GM19240 (cell line): ENCODE results near the gene PPEF1.
"Not testable (repeated sequence)": the region's sequence is repeated elsewhere in the genome, so short reads cannot be mapped to it uniquely, and the experiment has no call there.

Experiments used
- DNase-seq: peaks from one replicate; pipeline ENCODE4 v3.0.0; 2011; ENCODE audit warnings: low spot score; ENCODE audit not compliant: insufficient read length

PPEF1 gene

DNA sequence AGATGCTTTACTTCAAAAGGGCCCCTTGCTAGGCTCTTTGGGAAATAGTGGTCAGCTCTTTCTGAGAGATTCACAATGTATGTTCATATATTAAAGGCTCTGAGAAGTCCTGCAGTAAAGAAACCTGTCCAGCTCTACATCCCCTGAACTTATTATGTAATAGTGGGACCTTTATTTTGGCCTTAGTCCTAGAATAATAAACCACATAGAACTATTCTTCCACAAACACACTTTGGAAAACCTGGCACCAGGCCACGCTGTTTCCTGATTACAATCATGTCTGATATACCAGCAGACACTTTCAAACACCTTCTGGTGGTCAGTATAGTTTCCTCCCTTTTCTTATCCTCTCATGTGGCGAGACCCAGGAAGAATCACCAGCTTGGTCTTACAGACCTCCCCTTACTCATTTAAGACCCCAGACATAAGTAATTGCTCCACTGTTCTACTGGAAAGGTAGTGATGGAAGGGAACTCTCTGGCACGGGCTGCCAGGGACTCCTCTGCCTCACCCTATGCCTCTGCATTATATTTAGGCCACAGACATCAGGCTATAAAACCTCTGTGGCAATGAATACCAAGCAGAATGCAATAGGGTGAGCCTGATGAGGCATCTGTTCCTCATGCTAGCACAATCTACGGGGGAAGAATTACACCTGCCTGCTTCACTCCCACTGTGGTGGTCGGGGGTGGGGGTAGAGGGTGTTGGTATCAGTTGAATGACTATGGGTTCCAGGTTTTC, 5.7 kb upstream of the PPEF1 start:
- no peak for DNase-seq

DNA sequence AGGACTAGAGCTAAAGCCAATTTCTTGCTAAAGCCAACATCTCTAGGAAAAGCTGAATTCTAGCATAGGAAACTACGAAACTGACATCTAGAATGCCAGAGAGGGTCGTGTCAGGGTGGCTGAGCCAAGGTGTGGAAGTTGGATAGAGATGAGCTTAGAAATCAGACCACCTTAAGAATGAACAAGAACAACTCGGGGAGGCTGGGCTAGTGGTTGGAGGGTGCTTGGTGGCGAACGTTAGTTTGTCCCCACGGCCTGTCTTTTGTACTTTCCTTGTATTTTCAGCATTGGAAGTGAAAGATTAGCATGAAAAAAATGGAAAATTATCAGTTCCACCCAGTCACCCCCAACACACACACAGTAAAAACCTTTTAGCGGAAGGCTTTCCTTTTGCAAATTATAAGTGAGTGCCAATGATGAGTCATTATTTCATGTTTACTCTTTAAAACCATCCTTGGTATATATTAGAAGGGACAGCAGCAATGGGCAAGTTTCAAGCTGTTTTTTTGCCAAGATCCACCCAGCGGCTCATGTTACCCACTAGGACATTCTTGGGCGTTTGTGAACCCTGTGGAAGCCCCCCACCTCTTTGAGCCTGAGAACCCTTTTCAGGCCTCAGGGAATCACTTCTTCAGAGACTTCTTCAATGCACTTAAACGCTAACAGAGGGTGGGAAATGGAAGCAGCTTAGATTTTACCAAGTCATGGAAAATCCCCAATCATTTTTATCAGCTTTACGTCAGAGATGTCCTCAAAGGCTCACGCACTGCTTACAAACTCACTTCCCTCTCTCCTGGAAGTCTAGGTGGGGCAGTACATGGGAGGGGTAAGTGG, 4.9 kb upstream of the PPEF1 start:
- DNase-seq = no peak

DNA sequence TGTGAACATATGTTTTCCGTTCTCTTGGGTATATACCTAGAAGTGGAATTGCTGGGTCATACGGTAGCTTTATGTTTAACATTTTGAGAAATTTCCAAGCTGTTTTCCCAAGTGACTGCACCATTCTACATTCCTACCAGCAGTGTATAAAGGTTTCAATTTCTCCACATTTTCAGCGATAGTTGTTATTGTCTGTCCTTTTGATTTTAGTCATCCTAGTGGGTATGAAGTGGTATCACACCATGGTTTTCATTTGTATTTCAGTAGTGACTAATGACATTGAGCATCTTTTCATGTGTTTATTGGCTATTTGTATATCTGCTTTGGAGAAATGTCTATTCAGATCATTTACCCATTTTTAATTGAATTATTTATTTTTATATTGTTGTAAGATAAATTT, 2.4 kb downstream of the PPEF1 start:
- no peak for DNase-seq

DNA sequence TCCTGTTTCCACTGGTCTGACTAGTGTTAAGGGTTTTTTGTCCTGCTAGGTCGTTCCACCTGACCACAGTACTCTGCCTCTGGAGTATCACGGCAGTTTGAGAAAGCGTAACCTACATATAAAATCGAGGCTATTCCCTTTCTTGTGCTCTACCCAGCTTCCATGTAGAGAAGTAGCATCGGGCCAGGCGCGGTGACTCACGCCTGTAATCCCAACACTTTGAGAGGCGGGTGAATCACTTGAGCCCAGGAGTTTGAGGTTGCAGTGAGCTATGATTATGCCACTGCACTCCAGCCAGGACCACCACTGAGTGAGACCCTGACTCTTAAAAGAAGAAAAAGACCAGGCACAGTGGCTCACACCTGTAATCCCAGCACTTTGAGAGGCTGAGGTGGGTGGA, 7.5 kb downstream of the PPEF1 start:
- DNase-seq = no peak

DNA sequence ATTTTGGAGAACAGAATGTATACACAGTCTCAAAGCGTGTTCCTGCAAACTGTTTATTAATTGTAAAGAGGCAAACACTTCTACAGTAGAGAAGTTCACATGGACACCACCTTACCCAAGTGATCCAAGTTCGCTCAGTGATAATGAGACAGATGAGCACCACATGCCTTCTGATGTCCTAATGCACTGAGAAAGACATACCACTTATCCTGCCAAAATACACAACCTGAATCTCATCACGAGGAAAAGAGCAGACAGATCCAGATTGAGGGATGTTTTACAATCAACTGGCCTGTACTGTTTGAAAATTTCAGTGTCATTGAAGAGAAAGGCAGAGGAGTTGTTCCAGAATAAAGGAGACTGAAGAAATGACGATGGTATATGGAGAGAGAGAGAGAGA, 12.4 kb downstream of the PPEF1 start:
- DNase-seq = no peak

DNA sequence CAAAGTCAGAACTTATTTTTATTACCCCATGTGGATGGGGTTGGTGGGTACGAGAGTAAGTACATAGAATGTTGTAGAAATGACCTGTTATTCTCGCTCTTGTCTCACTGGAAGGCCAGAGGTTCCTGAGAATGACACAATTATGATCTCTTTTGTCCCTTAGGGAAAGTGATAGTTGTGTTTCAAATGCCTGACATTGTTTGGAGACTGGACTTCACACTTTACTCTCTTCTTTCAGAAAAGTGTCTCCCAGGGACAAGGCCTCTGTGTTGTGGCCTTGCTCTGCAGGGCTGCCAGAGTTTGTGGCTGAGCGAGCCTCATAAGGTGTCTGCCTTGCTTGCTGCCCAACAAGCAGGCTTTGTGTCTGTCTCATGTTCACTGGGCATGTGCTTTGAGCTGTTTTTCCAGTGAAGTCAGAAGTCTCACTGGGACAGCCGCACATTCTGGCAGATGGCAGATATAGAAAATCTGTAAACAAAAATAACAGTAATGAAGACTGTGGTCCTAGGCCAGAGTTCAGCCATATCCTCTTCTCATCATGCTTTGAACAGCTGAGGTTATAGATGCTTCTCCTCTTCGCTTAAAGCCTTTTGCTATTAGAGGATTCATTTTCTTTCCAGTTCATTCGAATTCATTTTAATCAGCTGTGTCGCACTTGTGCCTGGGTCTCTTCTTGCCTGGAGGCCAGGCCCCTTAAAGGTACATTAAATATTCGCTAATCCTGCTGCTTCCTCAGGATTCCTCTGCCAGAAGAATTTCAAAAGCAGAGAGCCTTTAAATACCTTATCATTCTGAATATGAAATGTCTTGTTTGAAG, 14.4 kb downstream of the PPEF1 start:
- DNase-seq = no peak

DNA sequence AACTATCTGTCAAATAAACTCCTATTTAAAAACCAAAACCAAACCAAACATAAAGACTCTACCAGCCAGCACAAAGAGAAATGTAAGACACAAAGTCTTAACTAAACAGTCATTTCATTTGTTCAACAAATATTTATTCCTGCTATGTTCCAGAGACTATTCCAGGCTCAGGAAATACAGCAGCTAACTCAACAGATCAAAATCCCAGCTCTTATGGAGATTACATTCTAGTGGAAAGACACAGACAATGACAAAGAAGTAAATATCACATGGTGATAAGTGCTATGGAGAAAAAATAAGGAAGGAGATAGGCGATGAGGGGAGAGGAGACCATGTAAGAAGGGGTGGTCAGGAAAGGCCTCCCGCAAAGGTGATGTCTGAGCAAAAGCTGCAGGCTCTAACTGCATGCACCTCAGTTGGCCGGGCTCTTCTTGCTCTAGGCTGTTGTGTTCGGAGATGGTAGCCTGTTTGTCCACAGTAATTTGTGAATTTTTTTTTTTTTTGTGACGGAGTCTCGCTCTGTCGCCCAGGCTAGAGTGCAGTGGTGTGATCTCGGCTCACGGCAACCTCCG, 15.1 kb downstream of the PPEF1 start:
- DNase-seq = no peak

DNA sequence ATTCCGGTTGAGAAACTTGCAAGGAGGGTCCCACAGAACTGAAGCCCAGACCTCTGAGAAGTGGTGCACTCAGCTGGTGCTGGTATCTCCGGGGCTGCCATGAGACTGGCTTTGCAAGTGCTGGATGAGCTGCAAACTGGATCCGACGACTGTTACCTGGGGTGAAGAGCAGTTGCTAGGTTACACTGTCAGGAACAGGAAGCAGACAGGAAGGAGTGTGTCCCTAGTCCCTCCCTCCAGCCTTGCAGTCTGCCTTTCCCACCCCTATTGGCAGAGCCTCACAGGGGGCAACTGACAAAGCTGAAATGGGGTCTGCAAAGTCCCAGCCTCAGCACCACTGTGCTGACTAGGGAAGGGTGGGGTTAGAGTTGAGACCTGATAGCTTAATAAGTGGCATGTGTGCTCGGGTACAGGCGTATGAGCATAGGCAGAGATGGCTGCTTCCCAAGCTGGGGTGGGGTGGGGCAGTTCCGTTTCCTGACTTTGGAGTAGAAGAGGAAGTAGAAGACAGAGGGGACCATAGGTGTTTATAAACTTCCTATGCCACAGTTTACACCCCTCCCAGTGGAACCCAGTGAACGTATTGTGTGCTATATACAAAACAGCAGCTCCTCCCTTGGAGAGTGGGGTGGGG, 18.0 kb downstream of the PPEF1 start:
- no peak for DNase-seq

DNA sequence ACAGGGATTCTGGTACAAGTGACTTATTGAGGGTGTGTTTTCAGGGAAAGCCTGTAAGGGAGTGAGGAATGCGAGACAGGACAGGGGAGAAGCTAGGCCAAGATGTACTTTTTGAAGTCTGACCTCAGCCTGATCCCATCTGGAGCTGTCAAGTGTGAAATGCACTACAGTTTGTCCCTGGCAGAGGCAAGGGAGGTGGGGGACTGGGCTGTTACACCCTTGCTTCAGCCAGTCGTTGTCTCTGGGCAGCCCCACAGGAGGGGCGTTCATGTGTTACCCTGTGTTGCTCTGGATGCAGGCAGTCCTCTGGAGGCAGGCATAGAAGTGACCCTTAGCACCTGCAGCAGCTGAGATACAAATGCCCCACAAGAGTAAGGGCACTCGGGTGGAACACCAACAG, 25.8 kb downstream of the PPEF1 start:
- DNase-seq = no peak

DNA sequence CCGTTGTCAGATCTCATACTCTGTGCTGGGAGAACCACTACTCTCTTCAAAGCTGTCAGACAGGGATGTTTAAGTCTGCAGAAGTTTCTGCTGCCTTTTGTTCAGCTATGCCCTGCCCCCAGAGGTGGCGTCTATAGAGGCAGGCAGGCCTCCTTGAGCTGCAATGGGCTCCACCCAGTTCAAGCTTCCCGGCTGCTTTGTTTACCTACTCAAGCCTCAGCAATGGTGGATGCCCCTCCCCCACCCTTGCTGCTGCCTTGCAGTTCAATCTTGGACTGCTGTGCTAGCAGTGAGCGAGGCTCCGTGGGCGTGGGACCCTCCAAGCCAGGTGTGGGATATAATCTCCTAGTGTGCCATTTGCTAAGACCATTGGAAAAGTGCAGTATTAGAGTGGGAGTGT, 32.2 kb downstream of the PPEF1 start:
- DNase-seq = not testable (repeated sequence)

DNA sequence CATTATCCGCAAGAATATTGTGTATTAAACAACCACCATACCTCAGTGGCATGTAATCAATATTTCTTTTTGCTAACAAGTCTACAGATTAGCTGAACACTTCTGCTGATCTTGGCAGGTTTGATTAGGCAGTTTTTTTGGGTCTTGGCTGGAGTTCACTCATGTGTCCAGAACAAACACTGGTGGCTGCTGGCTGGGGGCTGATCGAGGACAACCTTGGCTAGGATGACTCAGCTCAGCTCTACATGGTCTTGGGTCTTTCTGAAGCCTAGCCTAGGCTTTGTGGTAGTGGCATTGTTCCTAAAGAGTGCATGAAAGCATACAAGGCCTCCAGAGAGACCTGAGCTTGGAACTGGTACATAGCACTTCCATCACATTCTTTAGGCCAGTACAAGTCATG, 41.1 kb downstream of the PPEF1 start:
- no peak for DNase-seq

DNA sequence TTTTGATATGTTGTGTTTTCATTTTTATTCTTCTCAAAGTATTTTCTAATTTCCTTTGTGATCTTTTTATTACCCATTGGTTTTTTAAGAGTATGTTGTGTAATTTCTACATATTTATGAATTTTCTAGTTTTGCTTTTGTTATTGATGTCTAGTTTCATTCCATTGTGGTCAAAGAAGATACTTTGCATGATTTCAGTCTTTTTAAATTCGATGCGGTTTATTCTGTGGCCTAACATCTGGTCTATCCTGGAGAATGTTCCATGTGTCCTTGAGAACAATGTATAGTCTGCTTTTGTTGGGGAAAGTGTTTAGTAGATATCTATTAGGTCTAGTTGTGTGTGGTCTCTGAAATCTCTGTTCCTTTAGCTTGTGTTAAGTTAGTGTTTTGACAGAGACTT, 46.2 kb downstream of the PPEF1 start:
- no peak for DNase-seq

DNA sequence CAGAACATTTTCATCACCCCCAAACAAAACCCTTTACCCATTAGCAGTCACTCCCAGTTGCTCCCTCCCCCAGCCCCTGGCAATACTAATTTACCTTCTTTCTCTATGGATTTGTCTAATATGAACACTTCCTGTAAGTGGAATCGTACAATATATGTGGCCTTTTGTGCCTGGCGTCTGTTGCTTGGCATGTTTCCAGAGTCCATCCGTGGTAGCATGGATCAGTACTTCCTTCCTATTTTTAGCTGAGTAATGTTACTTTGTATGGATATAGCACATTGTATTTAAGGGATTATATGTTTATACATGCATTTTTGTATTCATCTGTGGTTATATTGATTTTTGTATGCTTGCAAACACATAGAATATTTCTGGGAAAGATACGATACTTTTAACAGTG, 48.2 kb downstream of the PPEF1 start:
- DNase-seq = no peak

DNA sequence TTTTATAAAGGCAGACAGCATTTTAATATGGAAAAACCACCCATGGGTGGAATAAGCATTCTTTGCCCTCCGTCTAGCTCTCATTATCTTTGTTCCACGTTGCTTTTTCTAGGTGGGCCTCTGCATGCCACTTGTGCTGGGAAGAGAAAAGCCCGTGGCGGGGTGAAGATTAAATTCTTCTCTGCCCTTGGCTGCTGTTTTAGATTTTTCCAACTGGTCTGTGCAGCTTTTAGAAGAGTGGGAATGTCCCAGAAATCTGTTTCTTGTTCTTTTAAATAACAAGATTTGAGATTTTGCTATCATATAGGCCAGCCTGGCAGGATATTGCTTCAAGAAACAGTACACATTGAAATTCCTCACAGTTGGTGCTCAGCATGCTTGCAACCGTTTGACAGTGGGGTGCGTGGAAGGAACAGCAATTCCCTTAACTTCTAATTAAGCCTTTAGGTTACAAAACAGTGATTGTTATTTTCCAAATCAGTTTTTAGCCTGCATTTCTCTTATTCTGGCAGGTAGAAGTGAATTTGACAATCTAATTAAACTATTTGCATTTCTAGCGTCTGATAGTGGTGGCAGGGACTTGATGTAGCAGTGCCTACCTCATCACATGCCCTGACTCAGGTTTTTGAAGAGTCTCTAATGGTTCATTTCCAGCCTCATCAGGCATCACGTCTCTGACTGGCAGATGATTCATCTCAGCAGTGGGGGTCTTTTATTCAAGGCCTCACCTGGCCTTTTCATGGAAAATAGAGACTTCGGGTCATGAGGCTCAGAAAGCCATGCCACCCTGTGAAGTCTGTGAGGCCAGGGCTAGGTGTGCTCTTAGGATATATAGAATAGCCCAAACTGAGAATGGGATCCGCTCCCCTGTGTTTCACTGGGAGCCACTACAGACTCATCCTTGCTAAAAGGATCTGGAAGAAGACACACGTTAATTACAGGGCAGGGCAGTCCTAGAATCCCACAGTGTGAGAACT, 50.8 kb downstream of the PPEF1 start:
- DNase-seq = no peak

DNA sequence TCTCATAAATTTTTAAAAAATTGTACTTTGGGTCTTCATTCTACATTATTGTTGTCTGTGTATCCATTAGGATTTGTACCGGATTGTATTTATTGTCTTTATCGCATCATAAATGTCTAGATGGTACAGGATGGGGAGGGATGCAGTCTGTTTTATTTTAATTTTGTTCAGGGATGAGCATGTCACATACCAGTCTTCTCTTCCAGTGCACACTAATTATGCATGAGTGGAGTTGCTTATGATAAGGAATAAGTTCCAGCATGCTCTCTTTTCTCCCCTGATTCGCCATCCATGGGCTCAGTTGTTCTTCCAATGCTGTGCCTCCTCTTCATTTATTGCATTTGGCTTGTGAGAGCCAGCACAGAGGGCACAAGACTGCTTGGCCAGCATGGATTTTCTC, 54.3 kb downstream of the PPEF1 start:
- no peak for DNase-seq

DNA sequence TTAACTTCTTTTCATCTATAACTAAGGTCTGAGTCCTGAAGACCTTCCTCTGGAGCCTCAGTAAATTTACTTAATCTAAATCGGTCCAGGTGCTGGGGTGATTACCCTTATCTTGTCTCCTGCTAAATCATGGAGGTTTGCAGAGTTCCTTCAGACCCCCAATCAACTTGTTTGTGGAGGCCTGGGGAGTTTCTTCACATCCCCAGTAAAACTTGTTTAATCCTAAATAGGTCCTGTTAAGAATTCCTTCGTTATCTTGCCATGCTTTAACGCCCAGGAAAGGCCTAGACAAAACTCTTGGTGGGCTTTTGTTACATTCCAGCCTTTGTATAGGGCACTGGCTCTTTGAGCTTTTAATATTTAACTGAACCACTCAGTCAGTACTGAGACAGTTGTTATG, 55.7 kb downstream of the PPEF1 start:
- not testable (repeated sequence) for DNase-seq

DNA sequence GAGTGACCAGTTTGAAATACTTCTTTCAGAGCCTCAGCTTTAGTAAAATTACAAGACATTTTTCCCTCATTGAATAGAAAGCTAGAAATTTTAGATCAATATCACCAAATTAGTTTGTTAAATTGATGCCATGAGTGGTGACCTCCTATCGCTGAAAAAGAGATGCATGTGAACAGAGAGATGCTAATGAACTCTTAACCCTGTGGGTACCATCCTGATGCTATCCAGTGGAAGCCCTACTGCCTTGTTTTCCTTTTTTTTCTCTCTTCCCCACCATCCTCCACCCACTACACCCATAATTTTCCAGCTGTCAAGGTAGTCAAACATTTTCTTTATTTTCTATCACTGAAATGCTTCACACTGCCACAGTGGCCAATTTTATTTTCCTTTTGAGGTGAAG, 61.9 kb downstream of the PPEF1 start:
- DNase-seq = no peak

DNA sequence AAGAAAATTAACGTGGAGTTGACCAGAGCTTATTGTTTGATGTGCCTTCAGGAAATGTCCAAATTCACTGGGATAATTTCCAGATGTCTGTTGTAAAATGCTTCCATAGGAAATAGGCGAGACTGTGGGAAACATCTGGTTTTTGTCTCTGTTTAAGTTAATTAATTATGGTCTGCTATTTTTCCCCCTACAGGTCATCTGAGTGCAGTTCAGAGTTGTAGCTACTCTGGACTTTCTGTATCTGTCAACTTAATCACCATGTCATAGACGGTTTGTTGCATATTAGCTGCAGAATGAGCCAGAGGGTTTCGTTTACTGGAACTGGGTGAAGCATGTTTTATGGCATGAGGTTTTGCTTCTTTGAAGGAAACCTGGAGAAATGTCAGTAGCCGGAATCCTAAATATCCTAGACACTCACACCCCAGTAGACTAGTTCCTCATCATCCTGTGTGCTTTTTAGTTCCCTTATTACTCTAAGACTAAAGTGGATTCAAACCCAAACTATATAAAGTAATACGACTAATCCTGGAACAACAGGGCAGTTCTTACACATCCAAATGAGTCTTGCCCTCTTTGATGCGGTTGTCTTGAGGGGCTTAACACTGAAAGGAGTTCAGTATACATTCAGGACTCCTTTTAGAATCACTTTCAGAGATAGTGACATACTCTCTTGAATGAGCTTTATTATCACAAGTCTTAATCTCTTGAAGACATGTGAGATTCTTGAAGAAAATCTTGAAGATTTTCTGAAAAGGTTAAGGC, 62.5 kb downstream of the PPEF1 start:
- DNase-seq = no peak

DNA sequence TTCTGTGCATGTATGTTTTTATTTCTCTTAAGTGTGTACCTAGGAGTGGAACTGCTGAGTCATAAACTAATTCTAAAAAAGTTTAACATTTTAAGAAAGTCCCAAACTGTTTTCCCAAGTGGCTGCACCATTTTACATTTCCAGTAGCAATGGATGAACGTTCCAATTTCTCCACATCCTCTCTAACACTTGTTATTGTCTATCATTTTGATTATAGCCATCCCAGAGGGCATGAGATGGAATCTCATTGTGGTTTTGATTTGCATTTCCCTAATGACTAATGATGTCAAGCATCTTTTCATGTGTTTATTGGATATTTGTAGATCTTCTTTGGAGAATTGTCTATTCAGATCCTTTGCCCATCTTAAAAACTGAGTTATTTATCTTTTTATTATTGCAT, 82.5 kb downstream of the PPEF1 start:
- no peak for DNase-seq
